GM23338 (cell line): ENCODE measurements around the gene MARCHF9. TPM values are rescaled to one million over a fixed set of nuclear protein-coding genes. Genes with fewer than 3 reads are reported as not detected.
A peak's percentile ranks its signal among the peaks of the same experiment; 100 is the strongest.

Experiments used
- ATAC-seq: fragments of 200-7000 bp; cut with Tn5 transposase; 3 replicates; pipeline ENCODE4 v1.9.1; 2020
- DNase-seq: peaks from one replicate; pipeline ENCODE4 v3.0.0-alpha.2; 2015; ENCODE audit warnings: low spot score
- H2AFZ ChIP-seq: fragments of 200-600 bp; sonication (generic); 2 replicates; pipeline ENCODE4 v1.8.0; 2016; ENCODE audit warnings: antibody characterized with exemption, mild to moderate bottlenecking, moderate library complexity
- H3F3A ChIP-seq: fragments of 200-600 bp; sonication (generic); replicated peaks from 2 replicates; pipeline ENCODE4 v1.8.0; 2017; ENCODE audit warnings: antibody characterized with exemption, mixed run types, low read depth
- H3K27ac ChIP-seq: fragments of 200-600 bp; sonication (generic); 2 replicates; pipeline ENCODE4 v1.6.1; 2016; ENCODE audit warnings: low read depth
- H3K27me3 ChIP-seq: fragments of 200-600 bp; sonication (generic); 2 replicates; pipeline ENCODE4 v1.8.0; 2016; ENCODE audit warnings: mild to moderate bottlenecking, mixed run types, moderate library complexity; ENCODE audit not compliant: insufficient read depth
- H3K36me3 ChIP-seq: fragments of 200-600 bp; sonication (generic); 2 replicates; pipeline ENCODE4 v1.8.0; 2016; ENCODE audit warnings: mild to moderate bottlenecking; ENCODE audit not compliant: insufficient read depth
- H3K4me1 ChIP-seq: fragments of 200-600 bp; sonication (generic); 2 replicates; pipeline ENCODE4 v1.8.0; 2016; ENCODE audit warnings: mild to moderate bottlenecking, moderate library complexity; ENCODE audit not compliant: insufficient read depth
- H3K4me2 ChIP-seq: fragments of 200-600 bp; sonication (generic); 2 replicates; pipeline ENCODE4 v1.7.1; 2017; ENCODE audit warnings: mixed run types
- H3K4me3 ChIP-seq: fragments of 200-600 bp; sonication (generic); 2 replicates; pipeline ENCODE4 v1.6.1; 2016; ENCODE audit warnings: mixed run types
- H3K79me2 ChIP-seq: fragments of 200-600 bp; sonication (generic); replicated peaks from 2 replicates; pipeline ENCODE4 v1.8.0; 2017; ENCODE audit warnings: mild to moderate bottlenecking; ENCODE audit not compliant: insufficient read depth
- H3K9me2 ChIP-seq: fragments of 200-600 bp; sonication (generic); 2 replicates; pipeline ENCODE4 v1.8.0; 2017; ENCODE audit not compliant: insufficient read depth
- H4K20me1 ChIP-seq: fragments of 200-600 bp; sonication (generic); replicated peaks from 2 replicates; pipeline ENCODE4 v1.8.0; 2017; ENCODE audit warnings: mild to moderate bottlenecking; ENCODE audit not compliant: insufficient read depth
- H3K27ac Mint-ChIP-seq: 2 replicates; pipeline ENCODE4 v1.8.0; 2020; ENCODE audit warnings: inconsistent platforms, mild to moderate bottlenecking, moderate library complexity, mixed read lengths
- H3K27me3 Mint-ChIP-seq: 3 replicates; pipeline ENCODE4 v1.8.0; 2022; ENCODE audit warnings: low read depth, mild to moderate bottlenecking, moderate library complexity, mixed read lengths, inconsistent platforms; ENCODE audit not compliant: insufficient read depth, poor library complexity
- H3K36me3 Mint-ChIP-seq: 3 replicates; pipeline ENCODE4 v1.8.0; 2021; ENCODE audit warnings: low read depth, mild to moderate bottlenecking, inconsistent platforms, moderate library complexity, mixed read lengths
- H3K4me1 Mint-ChIP-seq: 3 replicates; pipeline ENCODE4 v1.8.0; 2020; ENCODE audit warnings: mild to moderate bottlenecking, inconsistent platforms, mixed read lengths
- H3K4me3 Mint-ChIP-seq: 3 replicates; pipeline ENCODE4 v1.8.0; 2021; ENCODE audit warnings: moderate library complexity, mild to moderate bottlenecking, inconsistent platforms, mixed read lengths
- H3K9me3 Mint-ChIP-seq: 3 replicates; pipeline ENCODE4 v1.8.0; 2020; ENCODE audit warnings: moderate library complexity, mild to moderate bottlenecking, inconsistent platforms, mixed read lengths
- CREB1 ChIP-seq: fragments of 250-450 bp; sonication (Bioruptor Pico); IDR thresholded peaks from 2 replicates; pipeline ENCODE4 v1.5.0; 2020; ENCODE audit warnings: low read depth, mild to moderate bottlenecking, moderate library complexity
- EZH2phosphoT487 ChIP-seq: fragments of 200-600 bp; sonication (generic); IDR thresholded peaks from one replicate; pipeline ENCODE4 v1.8.1; 2018; ENCODE audit warnings: antibody characterized with exemption; ENCODE audit not compliant: unreplicated experiment
- JUNB ChIP-seq: IDR thresholded peaks from one replicate; pipeline ENCODE4 v1.6.1; 2016; ENCODE audit warnings: antibody characterized with exemption; ENCODE audit not compliant: unreplicated experiment
- NANOG ChIP-seq: IDR thresholded peaks from 2 replicates; pipeline ENCODE4 v1.6.1; 2016; ENCODE audit warnings: antibody characterized with exemption, borderline replicate concordance
- POLR2AphosphoS5 ChIP-seq: IDR thresholded peaks from 2 replicates; pipeline ENCODE4 v1.6.1; 2016; ENCODE audit warnings: antibody characterized with exemption, low read depth
- REST ChIP-seq: IDR thresholded peaks from one replicate; pipeline ENCODE4 v1.6.1; 2018; ENCODE audit warnings: antibody characterized with exemption; ENCODE audit not compliant: unreplicated experiment
- ZNF114 ChIP-seq: fragments of 250-450 bp; sonication (Bioruptor Pico); IDR thresholded peaks from 2 replicates; pipeline ENCODE4 v1.5.0; 2020; ENCODE audit warnings: mild to moderate bottlenecking, moderate library complexity
- ZNF331 ChIP-seq: fragments of 250-450 bp; sonication (Bioruptor Pico); IDR thresholded peaks from 2 replicates; pipeline ENCODE4 v1.5.0; 2020; ENCODE audit warnings: low read depth, mild to moderate bottlenecking, moderate library complexity
- polyA plus RNA-seq: library from polyadenylated mRNA; unstranded; fragments of >200 nt; fragmentation: Nextera tagmentation; extraction: Ambion mirVana; gene quantifications from 2 replicates; pipeline ENCODE4 v1.2.1, GENCODE V29; 2016
- total RNA-seq: library from RNA; depleted of rRNA; stranded (reverse); fragments of >200 nt; shearing (Covaris generic); gene quantifications from 2 replicates; pipeline ENCODE4 v1.2.3, GENCODE V29; 2014
- TF ChIP-seq, protein P1 (sequence below): IDR thresholded peaks from 2 replicates; pipeline ENCODE4 v1.6.1; 2016; ENCODE audit warnings: antibody characterized with exemption

MARCHF9 gene
- total and polyA plus RNA-seq, 2 experiments from 2014 or later: 2.9 to 3.3 TPM

- TF ChIP-seq POLR2AphosphoS5 (no peak), REST (no peak), NANOG (no peak), JUNB (no peak), ZNF114 (CRISPR knock-in tag) (no peak), ZNF331 (CRISPR knock-in tag) (no peak)
- TF ChIP-seq, protein P1, sequence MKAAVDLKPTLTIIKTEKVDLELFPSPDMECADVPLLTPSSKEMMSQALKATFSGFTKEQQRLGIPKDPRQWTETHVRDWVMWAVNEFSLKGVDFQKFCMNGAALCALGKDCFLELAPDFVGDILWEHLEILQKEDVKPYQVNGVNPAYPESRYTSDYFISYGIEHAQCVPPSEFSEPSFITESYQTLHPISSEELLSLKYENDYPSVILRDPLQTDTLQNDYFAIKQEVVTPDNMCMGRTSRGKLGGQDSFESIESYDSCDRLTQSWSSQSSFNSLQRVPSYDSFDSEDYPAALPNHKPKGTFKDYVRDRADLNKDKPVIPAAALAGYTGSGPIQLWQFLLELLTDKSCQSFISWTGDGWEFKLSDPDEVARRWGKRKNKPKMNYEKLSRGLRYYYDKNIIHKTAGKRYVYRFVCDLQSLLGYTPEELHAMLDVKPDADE: no peak
Observed at GRCh38 chr12:57771236-57771872, 16.5 kb downstream of the MARCHF9 start (continued).

GRCh38 chr12:57771873-57772428 lies 17.0 kb downstream of the MARCHF9 start, which contains the start of gene METTL1:
TSS of gene METTL1 (minus strand) at chr12:57772105. CDS start at chr12:57772083, 22 bp downstream.
- H3K27me3 Mint-ChIP-seq: peaks cover 16% of the 10 kb centered on the region
- Histone ChIP-seq H3K27ac (peak within 1 kb of the TSS; percentile 95), H2AFZ (peak within 1 kb of the TSS; percentile 100), H3K27me3 (peaks cover 29% of the 10 kb centered on the region), H3K4me1 (peaks cover 7% of the 10 kb centered on the region; the same call in 1 of the 2 replicates), H3K9me2 (no peaks in the 10 kb centered on the region), H3K4me2 (peak within 1 kb of the TSS; percentile 99), H4K20me1 (peaks cover 7% of the 10 kb centered on the region; the same call in 1 of the 2 replicates), H3K36me3 (no peaks in the 10 kb centered on the region; the same call in 1 of the 2 replicates), H3K79me2 (no peaks in the 10 kb centered on the region), H3F3A (no peaks in the 10 kb centered on the region; the same call in 1 of the 2 replicates), H3K4me3 (peak within 1 kb of the TSS; percentile 78)
- peak; percentile 90 for ATAC-seq
- TF ChIP-seq JUNB (no peak), CREB1 (CRISPR knock-in tag) (peak; percentile 97), POLR2AphosphoS5 (peak; percentile 95), EZH2phosphoT487 (no peak), NANOG (no peak), ZNF114 (CRISPR knock-in tag) (no peak), REST (no peak)
- peaks cover 35% of the 10 kb centered on the region for H3K36me3 Mint-ChIP-seq
- DNase-seq: peak; percentile 99
- H3K4me1 Mint-ChIP-seq: peaks cover 13% of the 10 kb centered on the region
- peak within 1 kb of the TSS; percentile 100 for H3K27ac Mint-ChIP-seq
- peak within 1 kb of the TSS; percentile 98 for H3K4me3 Mint-ChIP-seq
- no peaks in the 10 kb centered on the region; the same call in 2 of the 3 replicates for H3K9me3 Mint-ChIP-seq
